Stimulated activated CD8-positive, alpha-beta memory T cell treated with anti-CD3 and anti-CD28 coated beads, Interleukin-12 subunit alpha, Interleukin-12 subunit beta, amount 100 ng/mL, for 4 hours (primary cell): ENCODE results near the gene APLP1.
"Not testable (repeated sequence)": the region's sequence is repeated elsewhere in the genome, so short reads cannot be mapped to it uniquely, and the experiment has no call there.

Experiments used
- DNase-seq: peaks from one replicate; pipeline ENCODE4 v3.0.0-alpha.2; 2020; ENCODE audit warnings: low read depth

Gene APLP1

DNA sequence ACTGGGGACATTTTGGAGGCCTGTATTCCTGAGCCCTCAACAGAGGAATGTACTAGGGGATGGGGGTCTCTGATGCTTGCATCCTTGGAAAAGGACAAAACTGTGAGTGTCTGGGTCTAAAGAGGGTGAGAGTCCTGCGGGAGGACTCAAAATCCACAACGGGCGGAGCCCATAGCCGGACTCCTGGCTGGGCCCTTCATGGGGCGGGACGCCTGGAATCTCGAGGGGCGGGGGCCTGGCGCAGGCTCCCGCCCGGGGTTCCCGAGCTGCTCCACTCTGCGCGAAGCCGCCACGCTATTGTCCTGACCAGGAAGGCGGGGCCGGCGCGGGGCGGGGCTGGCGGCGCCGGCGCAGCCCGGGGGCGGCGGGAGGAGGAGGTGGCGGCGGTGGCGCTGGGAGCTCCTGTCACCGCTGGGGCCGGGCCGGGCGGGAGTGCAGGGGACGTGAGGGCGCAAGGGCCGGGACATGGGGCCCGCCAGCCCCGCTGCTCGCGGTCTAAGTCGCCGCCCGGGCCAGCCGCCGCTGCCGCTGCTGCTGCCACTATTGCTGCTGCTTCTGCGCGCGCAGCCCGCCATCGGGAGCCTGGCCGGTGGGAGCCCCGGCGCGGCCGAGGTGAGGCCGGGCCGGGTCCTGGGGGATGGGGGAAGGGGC is at the start of gene APLP1:
TSS of gene APLP1 (plus strand) at position 403 of the 651 bp plus-strand sequence. CDS start at position 466, 63 bp downstream.
- peak; percentile 64 for DNase-seq

DNA sequence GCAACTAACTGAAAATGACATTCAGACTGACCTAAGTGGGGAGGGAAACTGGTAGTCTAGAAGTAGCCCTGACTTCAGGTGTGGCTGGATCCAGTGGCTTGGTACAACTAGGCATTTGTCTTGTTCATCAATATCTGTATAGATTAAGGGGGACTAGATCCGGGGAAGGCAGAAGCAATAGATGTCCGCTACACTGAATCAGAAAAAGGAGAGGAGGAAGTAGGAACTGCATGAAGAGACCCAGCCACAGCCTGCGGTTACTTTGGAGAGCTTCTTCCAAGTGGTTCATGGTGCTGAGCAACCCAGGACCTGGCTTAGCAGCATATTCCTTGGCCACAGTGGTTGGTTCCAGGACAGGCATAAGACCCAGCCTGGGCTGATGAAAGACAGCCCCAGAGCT is 45.8 kb upstream of the APLP1 start:
- DNase-seq: no peak

DNA sequence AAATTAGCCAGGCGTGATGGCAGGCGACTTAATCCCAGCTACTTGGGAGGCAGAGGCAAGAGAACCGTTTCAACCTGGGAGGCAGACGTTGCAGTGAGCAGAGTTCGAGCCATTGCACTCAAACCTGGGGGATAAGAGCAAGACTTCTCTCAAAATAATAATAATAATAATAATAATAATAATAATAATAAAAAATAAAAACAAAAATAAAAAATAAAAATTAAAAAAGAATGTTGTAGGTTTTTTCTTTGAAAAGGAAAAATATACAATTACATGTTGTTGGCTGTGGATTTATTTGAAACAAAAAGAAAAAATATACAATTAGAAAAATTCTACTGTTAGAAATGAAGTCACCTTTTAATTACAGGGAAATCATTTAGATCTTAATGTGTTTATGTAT is 44.2 kb upstream of the APLP1 start:
- DNase-seq: no peak

DNA sequence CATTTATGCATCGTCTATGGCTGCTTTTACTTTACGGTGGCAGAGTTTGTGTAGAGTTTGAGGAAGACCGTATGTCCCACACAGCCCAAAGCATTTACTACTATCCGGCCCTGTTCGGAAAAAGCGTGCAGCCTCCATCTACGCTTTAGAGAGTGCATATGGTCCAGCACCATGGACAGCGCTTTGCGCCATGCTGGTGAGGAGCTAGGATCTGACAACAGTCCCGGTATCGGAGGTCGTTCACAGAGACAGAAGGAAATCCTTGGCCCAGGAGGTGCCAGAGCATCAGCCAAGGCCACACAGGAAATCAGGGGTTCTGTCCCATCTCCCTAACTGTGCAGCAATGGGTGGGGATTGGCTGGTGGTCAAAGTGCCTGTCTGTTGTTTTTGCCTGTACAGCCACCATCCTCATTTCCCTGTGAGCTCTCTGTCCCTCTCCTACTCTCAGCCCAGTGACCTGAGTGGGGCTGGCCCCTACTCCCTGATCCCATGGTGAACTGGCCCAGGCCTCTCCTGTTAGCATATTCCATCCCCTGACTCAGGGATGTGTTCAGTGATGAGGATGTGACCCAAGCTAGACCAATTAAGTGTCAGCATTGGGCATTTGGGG is 39.6 kb upstream of the APLP1 start:
- DNase-seq: no peak

DNA sequence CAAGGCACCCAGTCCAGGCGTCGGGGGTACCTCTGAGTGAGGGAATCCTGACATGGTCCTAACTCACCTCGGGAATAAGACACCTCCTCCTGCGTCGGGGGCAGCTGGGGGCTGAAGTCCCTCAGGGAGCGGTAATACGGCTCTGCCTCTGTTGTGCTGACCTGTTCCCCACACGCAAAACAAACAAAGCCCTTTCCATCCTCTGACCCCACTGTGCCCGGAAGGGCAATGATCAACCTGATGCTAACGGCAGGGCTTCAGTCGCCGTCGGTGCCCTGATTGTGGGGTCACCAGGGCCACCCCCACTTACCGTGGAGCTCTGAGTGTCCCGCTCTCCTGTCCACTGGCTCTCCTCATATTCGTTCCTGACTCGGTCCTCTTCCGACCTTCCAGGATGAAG is 37.4 kb upstream of the APLP1 start:
- no peak for DNase-seq

- no peak for DNase-seq
Measured at GRCh38 chr19:35832054-35832453, 36.3 kb upstream of the APLP1 start.

- DNase-seq: no peak
Measured at GRCh38 chr19:35833972-35834371, 34.4 kb upstream of the APLP1 start.

GRCh38 chr19:35836096-35836495 is 32.3 kb upstream of the APLP1 start:
- not testable (repeated sequence) for DNase-seq

DNA sequence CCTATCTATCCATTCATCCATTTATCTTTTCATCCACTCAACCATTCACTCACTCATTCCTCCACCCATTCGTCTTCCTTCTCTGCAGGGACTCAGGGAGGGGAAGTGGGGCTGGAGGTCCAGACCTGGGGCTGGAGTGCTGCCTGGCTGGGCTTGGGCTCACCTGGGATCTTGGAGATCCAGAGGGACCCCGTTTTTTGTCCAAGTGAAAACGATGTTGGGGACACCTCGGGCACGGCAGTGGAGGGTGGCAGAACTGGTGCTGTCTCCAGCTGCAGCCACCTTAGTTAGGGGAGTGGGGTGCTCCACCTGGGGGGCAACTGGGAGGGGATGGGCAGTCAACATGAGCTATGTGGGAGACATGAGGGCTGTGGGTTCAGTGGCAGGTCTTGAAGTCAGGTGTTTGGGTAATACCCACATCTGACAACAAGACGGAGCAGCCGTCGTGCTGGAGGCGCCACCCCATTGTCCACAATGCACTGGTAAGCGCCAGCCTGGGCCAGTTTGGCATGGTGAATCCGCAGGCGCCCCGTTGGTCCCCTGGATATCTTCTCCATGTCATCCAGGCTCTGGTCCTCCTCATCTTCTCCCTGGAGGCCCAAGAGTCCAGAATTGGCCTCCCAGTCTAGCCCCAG is 26.3 kb upstream of the APLP1 start:
- DNase-seq: no peak

GRCh38 chr19:35842666-35843272 is 25.6 kb upstream of the APLP1 start:
- no peak for DNase-seq

GRCh38 chr19:35843676-35844481 is 24.5 kb upstream of the APLP1 start:
- DNase-seq: no peak

GRCh38 chr19:35844482-35845214 is 23.7 kb upstream of the APLP1 start:
- DNase-seq: no peak

DNA sequence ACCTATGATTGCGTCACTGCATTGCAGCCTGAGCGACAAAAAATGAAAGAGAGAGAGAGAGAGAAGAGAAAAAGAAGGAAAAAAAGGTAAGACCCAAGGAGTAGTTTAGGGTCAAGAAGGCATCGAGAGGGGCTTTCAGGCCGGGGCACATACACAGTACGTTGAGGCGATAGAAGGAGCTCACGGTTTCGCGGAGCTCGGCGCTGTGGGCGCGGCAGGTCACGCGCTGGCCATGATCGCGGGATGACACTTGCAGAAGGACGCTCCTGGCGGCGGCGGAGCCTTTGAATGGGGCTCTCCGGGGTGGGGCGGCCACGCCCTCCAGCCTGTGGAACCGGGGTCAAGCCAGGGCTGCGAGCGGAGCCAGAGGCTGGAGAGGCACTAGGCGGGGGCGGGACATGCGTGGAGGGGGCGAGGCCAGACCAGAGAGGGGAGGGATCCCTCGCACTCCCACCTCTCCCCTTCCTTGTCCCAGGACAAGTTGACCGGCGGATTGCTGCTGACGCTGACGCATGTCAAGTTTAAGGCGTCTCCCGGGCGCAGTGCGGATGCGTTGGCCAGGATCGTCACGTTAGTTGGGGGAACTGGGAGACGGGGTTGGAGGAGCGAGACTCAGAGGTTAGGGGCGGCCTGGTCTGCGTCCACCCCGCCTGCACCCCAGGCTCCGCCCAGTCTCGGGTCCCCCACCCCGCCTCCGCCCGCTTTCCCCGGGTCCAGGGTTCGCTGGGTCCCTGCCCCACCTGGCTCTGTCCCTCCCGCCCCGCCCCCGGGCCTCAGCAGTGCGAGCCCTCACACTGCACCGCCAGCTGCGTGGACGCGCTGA is 22.9 kb upstream of the APLP1 start:
- no peak for DNase-seq

DNA sequence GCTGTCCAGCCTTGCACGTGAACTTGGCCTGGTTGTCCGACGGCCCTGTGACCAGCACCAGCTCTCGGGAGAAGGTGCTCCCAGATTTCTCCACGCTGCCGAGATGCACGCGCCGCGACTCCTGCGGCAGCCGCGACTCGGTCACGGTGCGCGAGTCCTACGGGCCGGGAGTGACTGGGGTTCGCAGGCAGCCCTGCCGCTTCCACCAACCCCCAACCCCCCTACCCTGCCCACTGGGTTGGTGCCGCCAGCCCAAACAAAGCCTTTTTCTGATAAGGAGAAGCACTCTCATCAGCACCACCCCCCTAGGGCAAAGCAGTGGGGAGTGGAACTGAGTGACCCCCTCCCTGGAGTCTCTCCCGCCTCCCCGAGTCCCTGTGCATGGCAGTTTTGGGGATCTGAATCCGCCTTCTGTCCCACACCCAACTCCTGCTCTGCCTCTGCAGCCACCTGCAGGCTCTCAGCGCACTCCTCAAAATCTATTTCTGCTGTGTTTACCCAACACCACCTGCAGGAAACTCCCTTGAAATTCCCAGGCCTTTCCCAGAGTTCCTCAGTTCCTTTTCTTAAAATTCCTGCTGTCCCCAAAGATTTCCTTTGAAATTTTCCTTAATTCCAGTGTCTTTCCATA is 22.2 kb upstream of the APLP1 start:
- DNase-seq: no peak

DNA sequence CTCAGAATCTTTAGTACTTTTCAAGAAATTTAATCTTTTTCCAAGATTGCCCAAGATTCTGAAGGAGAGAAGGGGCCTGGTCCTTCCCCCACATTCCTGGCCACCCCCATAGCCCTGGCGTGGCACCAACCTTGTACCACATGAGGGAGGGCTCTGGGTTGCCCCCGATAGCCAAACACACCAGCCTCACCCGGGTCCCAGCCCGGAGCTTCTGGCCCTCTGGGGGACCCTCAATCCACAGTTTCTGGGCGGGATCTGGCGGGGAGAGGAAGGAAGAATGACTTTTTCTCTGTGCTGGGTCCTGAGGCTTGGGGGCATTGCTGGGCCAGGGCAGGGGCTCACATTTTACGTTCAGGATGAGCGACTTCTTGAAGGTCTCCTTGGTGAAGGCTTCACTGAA is 20.5 kb upstream of the APLP1 start:
- DNase-seq: no peak

DNA sequence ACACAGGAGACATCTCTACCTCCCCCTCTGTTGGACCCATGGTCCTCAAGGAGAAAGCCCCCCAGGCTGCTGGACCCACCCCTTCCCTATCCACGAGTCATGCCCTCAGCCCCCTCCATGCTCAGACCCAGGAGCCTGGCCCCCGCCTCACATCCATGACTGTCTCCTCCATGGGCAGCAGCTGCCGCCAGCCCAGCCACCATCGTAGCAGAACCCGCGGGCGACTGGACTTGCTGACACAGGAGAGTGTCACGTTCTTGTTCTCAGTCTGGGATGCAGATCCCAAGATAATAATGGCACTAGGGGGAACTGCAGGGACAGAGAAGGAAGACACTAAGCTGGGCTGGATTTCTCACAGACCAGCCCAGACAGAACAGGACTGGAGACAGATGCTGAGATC is 19.9 kb upstream of the APLP1 start:
- no peak for DNase-seq

DNA sequence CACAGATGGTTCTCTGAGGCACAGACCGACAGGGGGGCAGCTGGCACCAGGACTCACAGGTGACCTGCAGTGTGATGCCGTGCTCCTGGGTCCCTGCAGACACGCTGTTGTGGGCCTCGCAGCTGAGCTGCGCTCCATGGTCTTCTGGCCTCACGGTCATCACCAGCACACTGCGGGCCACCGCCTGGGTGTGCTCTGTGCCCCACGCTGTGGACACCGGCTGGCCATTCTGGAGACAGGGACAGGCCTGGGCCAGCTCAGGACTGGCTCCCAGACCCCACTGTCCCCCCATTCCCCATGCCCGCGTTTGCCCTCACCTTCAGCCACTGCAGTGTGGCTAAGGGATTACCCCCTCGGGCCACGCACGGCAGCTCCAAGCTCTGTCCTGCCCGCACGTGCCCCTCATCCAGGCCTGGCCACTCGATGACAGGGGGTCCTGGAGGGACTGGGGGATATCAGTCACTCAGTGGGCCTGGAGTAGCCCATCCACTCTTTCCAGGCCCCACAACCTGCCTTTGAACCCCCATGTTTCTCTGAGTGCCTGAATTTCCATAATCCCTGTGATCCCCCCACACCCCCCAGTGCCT is 19.4 kb upstream of the APLP1 start:
- DNase-seq: no peak

GRCh38 chr19:35851213-35852028 is 17.0 kb upstream of the APLP1 start:
- DNase-seq: no peak
